Adrenal gland (tissue), 12 donors: Measurements from ENCODE around the gene TMEM132D. TPM values are rescaled to one million over a fixed set of nuclear protein-coding genes. Genes with fewer than 3 reads are reported as not detected.

Experiments used
- DNase-seq, 7 donors: peaks; one replicate each; pipeline ENCODE4 v3.0.0-alpha.2; 2019 to 2020
- H3K27ac ChIP-seq, 5 donors: fragments of 200-600 bp; sonication (generic) in 4 of 5; 1 replicate in 3 of 5; 2 replicates in 2 of 5; pipeline versions ENCODE4 v1.5.1 to v1.8.0; 2016 to 2020; ENCODE audit warnings: mild to moderate bottlenecking in 1 of 5
- H3K27me3 ChIP-seq: fragments of 200-600 bp; 2 replicates; pipeline ENCODE4 v1.8.0; 2021
- H3K36me3 ChIP-seq, 2 donors: fragments of 200-600 bp; replicated peaks in 1 of 2; 1 replicate in 1 of 2; 2 replicates in 1 of 2; pipeline versions ENCODE4 v1.5.1 to v1.8.0; 2018 to 2022
- H3K4me1 ChIP-seq, 2 donors: fragments of 200-600 bp; replicated peaks in 1 of 2; 1 replicate in 1 of 2; 2 replicates in 1 of 2; pipeline versions ENCODE4 v1.5.1 to v1.8.0; 2018 to 2021
- H3K4me3 ChIP-seq, 4 donors: fragments of 200-600 bp; sonication (generic) in 3 of 4; one replicate each; pipeline ENCODE4 v1.5.1; 2016 to 2018
- H3K9me3 ChIP-seq, 3 donors: fragments of 200-600 bp; sonication (generic) in 1 of 3; replicated peaks in 1 of 3; 1 replicate in 2 of 3; 2 replicates in 1 of 3; pipeline versions ENCODE4 v1.5.1 to v1.8.0; 2016 to 2021
- POLR2A ChIP-seq, 2 donors: fragments of 450-650 bp; IDR thresholded peaks; one replicate each; pipeline ENCODE4 v1.6.1; 2017; ENCODE audit warnings: antibody characterized with exemption in 2 of 2, mild to moderate bottlenecking in 2 of 2, moderate library complexity in 1 of 2
- WGBS, 4 donors: extraction: QIAGEN DNeasy Blood & Tissue Kit in 2 of 4; methylation state at CpG; one replicate each; pipeline versions ENCODE4 v1.1.5 to v1.1.7; 2013 to 2017; 5-methylcytosine and 5-hydroxymethylcytosine counted together
- intact Hi-C, 2 donors: fragments of 100-400 bp; cut with DNase I; formaldehyde crosslinking; loops; one replicate each; pipeline versions ENCODE4 v1.14.1 to v1.15.0; 2022 to 2023
- polyA plus RNA-seq, 3 donors: library from polyadenylated mRNA; stranded (reverse); fragments of 200-250 nt in 2 of 3; fragments of 350-450 nt in 1 of 3; fragmentation: Illumina TruSeq in 1 of 3; extraction: RNeasy Lipid Tissue Mini Kit (QIAGEN cat#74804) in 1 of 3; gene quantifications; one replicate each; pipeline ENCODE4 v1.2.3, GENCODE V29; 2013 to 2014
- total RNA-seq, 9 donors: library from RNA; depleted of rRNA in 4 of 9; stranded (reverse); fragments of >200 nt in 4 of 9; fragments of 120-200 nt in 1 of 9; fragmentation: NEBNext Ultra II Directional in 1 of 9; extraction: Animal tissue kit (Norgen Biotek cat#: 25700) in 1 of 9; gene quantifications; one replicate each; pipeline versions ENCODE4 v1.1.0 to v1.2.4, GENCODE V29; 2013 to 2023
- TF ChIP-seq, protein P1 (sequence below), 6 experiments: fragments of 450-650 bp in 4 of 6; fragments of 200-600 bp in 2 of 6; sonication (generic) in 1 of 6; IDR thresholded peaks; 1 replicate in 5 of 6; 2 replicates in 1 of 6; pipeline versions ENCODE4 v1.5.1 to v1.8.0; 2016 to 2021; ENCODE audit warnings: antibody characterized with exemption in 6 of 6, mild to moderate bottlenecking in 2 of 6, moderate library complexity in 1 of 6
- donor health status: healthy with polysubstance abuse.
- donor health status: Bipolar disorder and iron deficiency.
- donor health status: DM: yes; HTN: yes; CAD: no.
- donor health status: DM: no; HTN: no; CAD: no.
- donor health status: DM: no; HTN: no; CAD: no.
- donor health status: DM: yes; HTN: yes; CAD: no.

TMEM132D gene
- total and polyA plus RNA-seq, 12 donors = 0.03 to 0.83 (median 0.35) TPM; not detected in 8

DNA sequence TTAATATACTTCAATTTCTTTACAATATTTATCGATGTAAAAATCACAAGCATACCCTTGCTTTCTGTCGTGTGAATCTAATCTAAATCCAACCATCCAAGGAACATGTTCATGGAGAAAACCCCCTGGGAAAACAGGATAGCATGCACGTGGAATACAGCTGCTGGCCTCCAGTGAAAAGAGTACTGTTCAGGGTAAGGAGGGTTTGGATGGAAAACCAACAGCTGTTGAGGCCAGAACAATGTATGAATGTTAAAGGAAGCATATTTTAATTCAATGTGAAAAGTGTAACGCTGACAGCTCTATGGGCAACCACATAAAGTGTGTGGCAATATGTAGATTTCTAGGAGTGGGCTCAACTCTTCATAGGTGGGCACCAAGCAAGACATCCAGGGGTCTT lies 344.0 kb downstream of the TMEM132D start:
- H3K4me1 ChIP-seq = no peaks in the 10 kb centered on the region
- H3K27me3 ChIP-seq = no peaks in the 10 kb centered on the region
- no peak for DNase-seq
- TF ChIP-seq, protein P1, sequence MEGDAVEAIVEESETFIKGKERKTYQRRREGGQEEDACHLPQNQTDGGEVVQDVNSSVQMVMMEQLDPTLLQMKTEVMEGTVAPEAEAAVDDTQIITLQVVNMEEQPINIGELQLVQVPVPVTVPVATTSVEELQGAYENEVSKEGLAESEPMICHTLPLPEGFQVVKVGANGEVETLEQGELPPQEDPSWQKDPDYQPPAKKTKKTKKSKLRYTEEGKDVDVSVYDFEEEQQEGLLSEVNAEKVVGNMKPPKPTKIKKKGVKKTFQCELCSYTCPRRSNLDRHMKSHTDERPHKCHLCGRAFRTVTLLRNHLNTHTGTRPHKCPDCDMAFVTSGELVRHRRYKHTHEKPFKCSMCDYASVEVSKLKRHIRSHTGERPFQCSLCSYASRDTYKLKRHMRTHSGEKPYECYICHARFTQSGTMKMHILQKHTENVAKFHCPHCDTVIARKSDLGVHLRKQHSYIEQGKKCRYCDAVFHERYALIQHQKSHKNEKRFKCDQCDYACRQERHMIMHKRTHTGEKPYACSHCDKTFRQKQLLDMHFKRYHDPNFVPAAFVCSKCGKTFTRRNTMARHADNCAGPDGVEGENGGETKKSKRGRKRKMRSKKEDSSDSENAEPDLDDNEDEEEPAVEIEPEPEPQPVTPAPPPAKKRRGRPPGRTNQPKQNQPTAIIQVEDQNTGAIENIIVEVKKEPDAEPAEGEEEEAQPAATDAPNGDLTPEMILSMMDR (IDR thresholded peaks at IDR 0.05) = no peak
- TF ChIP-seq POLR2A (IDR thresholded peaks at IDR 0.05) = no peak
- H3K36me3 ChIP-seq = no peaks in the 10 kb centered on the region
- no peak overlapping the region for H3K27ac ChIP-seq
- H3K9me3 ChIP-seq = no peaks in the 10 kb centered on the region
- intact Hi-C loops = no loop called here
- 70 to 81% (median 76%) methylated on average over 4 of the region's 4 CpGs for WGBS, 4 donors
- no peak overlapping the region for H3K4me3 ChIP-seq

DNA sequence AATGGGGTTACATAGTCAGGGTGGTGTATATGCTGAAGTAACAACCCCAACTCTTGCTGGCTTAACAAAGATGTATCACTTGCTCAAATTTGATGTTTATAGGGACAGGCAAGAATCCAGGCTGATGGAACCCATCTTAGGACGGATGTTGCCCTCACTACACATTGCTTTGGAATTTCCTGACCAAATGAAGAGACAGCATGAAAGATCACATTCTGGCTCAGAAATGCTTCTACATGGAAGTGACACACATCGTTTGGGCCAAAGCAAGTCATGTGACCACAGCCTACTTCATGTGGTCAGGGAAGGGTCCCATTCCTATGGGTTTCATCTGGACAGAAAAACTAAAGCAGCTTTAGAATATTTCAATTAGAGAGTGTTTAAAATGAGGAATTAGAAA lies 345.8 kb downstream of the TMEM132D start:
- TF ChIP-seq, protein P1 (IDR thresholded peaks at IDR 0.05) = no peak
- no peak for TF ChIP-seq POLR2A (IDR thresholded peaks at IDR 0.05)
- intact Hi-C loops = no loop called here
- Histone ChIP-seq H3K36me3 (no peaks in the 10 kb centered on the region), H3K4me3 (no peak overlapping the region), H3K27me3 (no peaks in the 10 kb centered on the region), H3K9me3 (no peaks in the 10 kb centered on the region), H3K27ac (no peak overlapping the region), H3K4me1 (no peaks in the 10 kb centered on the region)
- no peak for DNase-seq
- 51 to 63% (median 56%) methylated on average over 2 of the region's 2 CpGs for WGBS, 4 donors

DNA sequence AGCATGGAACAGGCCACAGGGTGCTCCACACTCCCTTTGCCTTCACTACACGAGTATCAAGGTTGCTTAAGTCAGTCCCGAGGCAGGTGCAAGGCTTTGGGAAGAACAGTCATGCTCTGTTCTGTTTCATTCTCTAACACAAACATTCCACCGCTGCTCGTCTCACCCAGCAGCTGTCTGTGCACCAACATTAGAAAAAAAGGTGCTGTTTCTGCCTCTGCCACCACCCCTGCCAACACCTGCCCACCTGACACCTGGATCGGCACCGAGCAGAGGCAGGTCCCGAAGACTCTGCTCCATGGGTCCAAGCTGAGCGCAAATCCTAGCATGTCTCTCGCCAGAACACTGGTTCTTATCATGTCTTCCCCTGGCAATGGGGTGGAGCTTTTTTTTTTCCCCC lies 347.7 kb downstream of the TMEM132D start:
- H3K4me3 ChIP-seq = no peak overlapping the region
- 75 to 79% (median 78%) methylated on average over 9 of the region's 9 CpGs for WGBS, 4 donors
- intact Hi-C loops = no loop called here
- no peak overlapping the region for H3K27ac ChIP-seq
- no peak for DNase-seq
- no peaks in the 10 kb centered on the region for H3K4me1 ChIP-seq
- no peak for TF ChIP-seq POLR2A (IDR thresholded peaks at IDR 0.05)
- TF ChIP-seq, protein P1 (IDR thresholded peaks at IDR 0.05) = no peak
- H3K36me3 ChIP-seq = no peaks in the 10 kb centered on the region
- no peaks in the 10 kb centered on the region for H3K27me3 ChIP-seq
- H3K9me3 ChIP-seq = no peaks in the 10 kb centered on the region

DNA sequence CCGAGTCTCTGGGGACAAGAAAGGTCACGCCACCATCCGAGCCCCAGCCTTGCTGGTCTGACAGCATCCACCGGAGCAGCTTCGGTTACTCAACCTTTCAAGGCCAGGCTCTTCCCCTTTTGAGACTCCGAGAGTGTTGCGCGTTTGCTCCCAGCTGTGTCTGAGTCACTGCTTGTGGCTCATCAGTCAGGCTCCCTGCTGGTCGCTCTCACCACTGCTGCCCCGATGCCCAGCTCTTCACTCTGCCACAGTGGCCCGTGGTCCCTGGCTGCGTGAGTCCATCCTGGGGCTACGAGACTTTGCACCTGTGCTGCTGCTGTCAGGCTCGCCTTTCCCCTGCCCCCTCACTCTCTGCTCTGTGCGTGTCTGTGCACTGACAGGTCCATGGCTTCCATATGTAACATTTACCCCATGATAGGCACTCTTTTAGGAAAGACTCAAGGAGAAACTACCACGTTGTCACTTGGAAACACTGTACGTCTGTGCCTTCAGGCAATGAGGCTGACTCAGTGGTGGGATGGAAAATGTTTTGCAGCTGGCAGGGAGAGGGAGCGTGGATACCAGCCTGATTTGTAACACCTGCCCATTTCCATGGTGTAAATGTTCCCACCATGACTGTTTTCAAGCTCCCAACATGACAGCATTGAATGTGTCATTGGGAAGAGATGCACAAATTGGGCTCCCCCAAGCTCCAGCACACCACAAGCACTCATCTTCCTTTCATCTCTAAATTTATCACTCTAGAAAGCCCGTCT lies 350.7 kb downstream of the TMEM132D start:
- H3K4me3 ChIP-seq = no peak overlapping the region
- WGBS, 4 donors = 60 to 78% (median 64%) methylated on average over 18 to 19 of the region's 19 CpGs
- no peak for TF ChIP-seq POLR2A (IDR thresholded peaks at IDR 0.05)
- TF ChIP-seq, protein P1 (IDR thresholded peaks at IDR 0.05) = no peak
- peak in 5 of 7 donors; percentile 19 to 49 (median 33) for DNase-seq
- intact Hi-C loops = no loop called here
- H3K27me3 ChIP-seq = no peaks in the 10 kb centered on the region
- H3K4me1 ChIP-seq = no peaks in the 10 kb centered on the region
- H3K9me3 ChIP-seq = no peaks in the 10 kb centered on the region
- H3K36me3 ChIP-seq = no peaks in the 10 kb centered on the region
- H3K27ac ChIP-seq = no peak overlapping the region
